HepG2 (cell line): ENCODE measurements around the gene MGAT2. TPM values are rescaled to one million over a fixed set of nuclear protein-coding genes. Genes with fewer than 3 reads are reported as not detected.

Experiments
- ATF7 ChIP-seq, 2 experiments: fragments of 450-650 bp in 1 of 2; sonication (generic) in 1 of 2; formaldehyde crosslinking in 1 of 2; IDR thresholded peaks; 2 replicates each; pipeline versions ENCODE4 v1.4.0 to v1.6.1; 2016 to 2020; ENCODE audit warnings: antibody characterized with exemption in 1 of 2, mild to moderate bottlenecking in 1 of 2, missing genetic modification reagents in 1 of 2
- CEBPG ChIP-seq: IDR thresholded peaks from 2 replicates; pipeline ENCODE4 v1.6.1; 2016
- FLYWCH1 ChIP-seq: sonication (generic); formaldehyde crosslinking; IDR thresholded peaks from 2 replicates; pipeline ENCODE4 v1.8.1; 2023; ENCODE audit warnings: mild to moderate bottlenecking, missing genetic modification reagents
- KMT2A ChIP-seq: sonication (generic); formaldehyde crosslinking; IDR thresholded peaks from 2 replicates; pipeline ENCODE4 v1.4.0; 2020; ENCODE audit warnings: missing genetic modification reagents
- NCOR1 ChIP-seq: fragments of 200-600 bp; sonication (generic); IDR thresholded peaks from 2 replicates; pipeline ENCODE4 v1.7.0; 2017; ENCODE audit warnings: antibody characterized with exemption, low read length, borderline replicate concordance
- PATZ1 ChIP-seq: sonication (generic); formaldehyde crosslinking; IDR thresholded peaks from 2 replicates; pipeline ENCODE4 v1.4.0; 2020; ENCODE audit warnings: missing genetic modification reagents
- POLR2AphosphoS2 ChIP-seq: IDR thresholded peaks from 2 replicates; pipeline ENCODE4 v1.6.1; 2011; ENCODE audit warnings: low read depth, low read length, improper control_type of control experiment
- SALL2 ChIP-seq: sonication (generic); formaldehyde crosslinking; IDR thresholded peaks from 2 replicates; pipeline ENCODE4 v1.8.1; 2023; ENCODE audit warnings: mild to moderate bottlenecking, missing genetic modification reagents, inconsistent platforms
- THRA ChIP-seq: sonication (generic); formaldehyde crosslinking; IDR thresholded peaks from 2 replicates; pipeline ENCODE4 v1.4.0; 2020; ENCODE audit warnings: missing genetic modification reagents, borderline replicate concordance
- ZNF138 ChIP-seq: sonication (generic); formaldehyde crosslinking; IDR thresholded peaks from 2 replicates; pipeline ENCODE4 v1.5.0; 2020; ENCODE audit warnings: mild to moderate bottlenecking, low read depth, missing genetic modification reagents
- ZNF263 ChIP-seq: sonication (generic); formaldehyde crosslinking; IDR thresholded peaks from 2 replicates; pipeline ENCODE4 v1.4.0; 2020; ENCODE audit warnings: missing genetic modification reagents
- ZNF512B ChIP-seq: sonication (generic); formaldehyde crosslinking; IDR thresholded peaks from 2 replicates; pipeline ENCODE4 v1.5.1; 2020; ENCODE audit warnings: missing genetic modification reagents, mild to moderate bottlenecking, borderline replicate concordance
- ZNF567 ChIP-seq: sonication (generic); formaldehyde crosslinking; IDR thresholded peaks from 2 replicates; pipeline ENCODE4 v1.8.1; 2023; ENCODE audit warnings: mild to moderate bottlenecking, missing genetic modification reagents, borderline replicate concordance
- ZNF737 ChIP-seq: sonication (generic); formaldehyde crosslinking; IDR thresholded peaks from 2 replicates; pipeline ENCODE4 v1.5.0; 2020; ENCODE audit warnings: missing genetic modification reagents, mild to moderate bottlenecking, borderline replicate concordance
- ZSCAN20 ChIP-seq: sonication (generic); formaldehyde crosslinking; IDR thresholded peaks from 2 replicates; pipeline ENCODE4 v1.4.0; 2020; ENCODE audit warnings: missing genetic modification reagents, mild to moderate bottlenecking, borderline replicate concordance
- polyA plus RNA-seq, 8 experiments: library from polyadenylated mRNA; depleted of rRNA in 3 of 8; stranded (reverse) in 7 of 8; unstranded in 1 of 8; fragments of >200 nt; fragmentation: Illumina TruSeq in 4 of 8; extraction: Trizol in 4 of 8; gene quantifications; 2 replicates each; pipeline versions ENCODE4 v1.2.1 to v1.2.3, GENCODE V29; 2011 to 2016; ENCODE audit warnings: low read depth in 4 of 8, missing spikeins in 1 of 8, mixed read lengths in 1 of 8; ENCODE audit not compliant: insufficient read depth in 1 of 8
- total RNA-seq, 5 experiments: library from RNA; depleted of rRNA; stranded (reverse); fragments of >200 nt; fragmentation: Illumina TruSeq; extraction: Trizol; gene quantifications; 2 replicates each; pipeline ENCODE4 v1.2.3, GENCODE V29; 2016; ENCODE audit warnings: low read depth in 1 of 5
- TF ChIP-seq, protein P1 (sequence below): IDR thresholded peaks from 2 replicates; pipeline ENCODE4 v1.4.0; 2020; ENCODE audit warnings: mild to moderate bottlenecking, missing genetic modification reagents
- TF ChIP-seq, protein P2 (sequence below): IDR thresholded peaks from 2 replicates; pipeline ENCODE4 v1.6.1; 2016; ENCODE audit warnings: mild to moderate bottlenecking, missing biosample characterization, missing genetic modification reagents

Gene MGAT2
- total and polyA plus RNA-seq, 2 of the 13 experiments (the other 11 are each of a cell fraction or from before 2014, with no cell fraction given): 12.9 to 51.9 TPM

DNA sequence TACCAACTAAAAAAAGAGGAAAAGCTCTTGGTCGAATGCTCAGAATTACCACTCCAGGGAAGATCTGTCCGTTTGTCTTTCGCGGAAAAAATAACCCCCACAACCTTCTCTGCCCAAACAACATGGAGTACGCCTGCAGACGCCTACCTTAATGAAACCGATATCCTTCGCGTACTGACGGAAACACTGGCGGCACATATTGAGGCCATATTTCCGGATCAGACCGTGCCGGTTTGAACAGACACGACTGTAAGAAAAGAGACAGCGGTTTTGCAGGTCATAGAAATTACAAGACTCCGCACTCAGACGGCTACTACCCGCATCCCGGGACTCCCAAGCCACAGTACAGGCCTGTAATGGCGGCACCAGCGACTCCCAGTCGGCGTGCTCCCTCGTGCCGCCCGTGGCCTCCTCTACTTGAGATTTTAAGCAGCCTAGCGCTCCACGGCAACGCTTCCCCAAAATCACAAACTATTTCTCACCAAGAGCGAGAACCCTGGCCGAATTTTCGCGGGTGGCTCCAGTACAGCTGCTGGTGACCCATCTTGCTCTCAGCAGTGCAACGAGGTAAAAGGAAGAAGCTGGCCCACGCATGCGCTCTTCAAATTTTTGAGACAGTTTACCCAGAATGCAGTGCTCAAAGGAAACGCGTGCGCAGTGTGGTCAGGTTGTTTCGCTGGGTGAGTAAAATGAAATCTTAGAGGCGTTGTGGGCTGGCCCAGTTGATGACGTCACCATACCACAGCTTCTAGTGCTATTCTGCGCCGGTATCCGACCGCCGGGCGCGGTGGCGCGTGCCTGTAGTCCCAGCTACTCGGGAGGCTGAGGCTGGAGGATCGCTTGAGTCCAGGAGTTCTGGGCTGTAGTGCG lies 34.6 kb upstream of the MGAT2 start, which contains the start of gene RPS29 (continued):
- TF ChIP-seq, protein P1, sequence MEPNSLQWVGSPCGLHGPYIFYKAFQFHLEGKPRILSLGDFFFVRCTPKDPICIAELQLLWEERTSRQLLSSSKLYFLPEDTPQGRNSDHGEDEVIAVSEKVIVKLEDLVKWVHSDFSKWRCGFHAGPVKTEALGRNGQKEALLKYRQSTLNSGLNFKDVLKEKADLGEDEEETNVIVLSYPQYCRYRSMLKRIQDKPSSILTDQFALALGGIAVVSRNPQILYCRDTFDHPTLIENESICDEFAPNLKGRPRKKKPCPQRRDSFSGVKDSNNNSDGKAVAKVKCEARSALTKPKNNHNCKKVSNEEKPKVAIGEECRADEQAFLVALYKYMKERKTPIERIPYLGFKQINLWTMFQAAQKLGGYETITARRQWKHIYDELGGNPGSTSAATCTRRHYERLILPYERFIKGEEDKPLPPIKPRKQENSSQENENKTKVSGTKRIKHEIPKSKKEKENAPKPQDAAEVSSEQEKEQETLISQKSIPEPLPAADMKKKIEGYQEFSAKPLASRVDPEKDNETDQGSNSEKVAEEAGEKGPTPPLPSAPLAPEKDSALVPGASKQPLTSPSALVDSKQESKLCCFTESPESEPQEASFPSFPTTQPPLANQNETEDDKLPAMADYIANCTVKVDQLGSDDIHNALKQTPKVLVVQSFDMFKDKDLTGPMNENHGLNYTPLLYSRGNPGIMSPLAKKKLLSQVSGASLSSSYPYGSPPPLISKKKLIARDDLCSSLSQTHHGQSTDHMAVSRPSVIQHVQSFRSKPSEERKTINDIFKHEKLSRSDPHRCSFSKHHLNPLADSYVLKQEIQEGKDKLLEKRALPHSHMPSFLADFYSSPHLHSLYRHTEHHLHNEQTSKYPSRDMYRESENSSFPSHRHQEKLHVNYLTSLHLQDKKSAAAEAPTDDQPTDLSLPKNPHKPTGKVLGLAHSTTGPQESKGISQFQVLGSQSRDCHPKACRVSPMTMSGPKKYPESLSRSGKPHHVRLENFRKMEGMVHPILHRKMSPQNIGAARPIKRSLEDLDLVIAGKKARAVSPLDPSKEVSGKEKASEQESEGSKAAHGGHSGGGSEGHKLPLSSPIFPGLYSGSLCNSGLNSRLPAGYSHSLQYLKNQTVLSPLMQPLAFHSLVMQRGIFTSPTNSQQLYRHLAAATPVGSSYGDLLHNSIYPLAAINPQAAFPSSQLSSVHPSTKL (CRISPR knock-in tag): peak; percentile 74
- TF ChIP-seq ZNF263 (CRISPR knock-in tag) (0 out of 2 replicates have a peak, but pooled peaks have one; percentile 38), FLYWCH1 (CRISPR knock-in tag) (no peak), ZNF567 (CRISPR knock-in tag) (peak; percentile 31; the same call in 1 of the 2 replicates), ZNF138 (peak; percentile 23; the same call in 1 of the 2 replicates), KMT2A (CRISPR knock-in tag) (peak; percentile 45), POLR2AphosphoS2 (peak; percentile 93), ZSCAN20 (CRISPR knock-in tag) (0 out of 2 replicates have a peak, but pooled peaks have one; percentile 57), ATF7 (IDR thresholded peaks at IDR 0.05) (peak; percentile 100), ATF7 (CRISPR knock-in tag; IDR thresholded peaks at IDR 0.05) (peak; percentile 99), CEBPG (CRISPR knock-in tag) (peak; percentile 40; the same call in 1 of the 2 replicates), ZNF512B (CRISPR knock-in tag) (no peak), ZNF737 (CRISPR knock-in tag) (0 out of 2 replicates have a peak, but pooled peaks have one; percentile 50), SALL2 (CRISPR knock-in tag) (peak; percentile 88), PATZ1 (CRISPR knock-in tag) (peak; percentile 14; the same call in 1 of the 2 replicates), NCOR1 (0 out of 2 replicates have a peak, but pooled peaks have one; percentile 53), THRA (CRISPR knock-in tag) (peak; percentile 9)
- TF ChIP-seq, protein P2, sequence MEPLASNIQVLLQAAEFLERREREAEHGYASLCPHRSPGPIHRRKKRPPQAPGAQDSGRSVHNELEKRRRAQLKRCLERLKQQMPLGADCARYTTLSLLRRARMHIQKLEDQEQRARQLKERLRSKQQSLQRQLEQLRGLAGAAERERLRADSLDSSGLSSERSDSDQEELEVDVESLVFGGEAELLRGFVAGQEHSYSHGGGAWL (CRISPR knock-in tag): peak; percentile 50
